HG03432 (cell line): ENCODE data around the gene PNPLA1.

Source experiments
- ATAC-seq: cut with Tn5 transposase; IDR thresholded peaks from one replicate; pipeline ENCODE4 v1.9.1; 2021; ENCODE audit warnings: mild to moderate bottlenecking, moderate library complexity; ENCODE audit not compliant: unreplicated experiment

Gene PNPLA1

DNA sequence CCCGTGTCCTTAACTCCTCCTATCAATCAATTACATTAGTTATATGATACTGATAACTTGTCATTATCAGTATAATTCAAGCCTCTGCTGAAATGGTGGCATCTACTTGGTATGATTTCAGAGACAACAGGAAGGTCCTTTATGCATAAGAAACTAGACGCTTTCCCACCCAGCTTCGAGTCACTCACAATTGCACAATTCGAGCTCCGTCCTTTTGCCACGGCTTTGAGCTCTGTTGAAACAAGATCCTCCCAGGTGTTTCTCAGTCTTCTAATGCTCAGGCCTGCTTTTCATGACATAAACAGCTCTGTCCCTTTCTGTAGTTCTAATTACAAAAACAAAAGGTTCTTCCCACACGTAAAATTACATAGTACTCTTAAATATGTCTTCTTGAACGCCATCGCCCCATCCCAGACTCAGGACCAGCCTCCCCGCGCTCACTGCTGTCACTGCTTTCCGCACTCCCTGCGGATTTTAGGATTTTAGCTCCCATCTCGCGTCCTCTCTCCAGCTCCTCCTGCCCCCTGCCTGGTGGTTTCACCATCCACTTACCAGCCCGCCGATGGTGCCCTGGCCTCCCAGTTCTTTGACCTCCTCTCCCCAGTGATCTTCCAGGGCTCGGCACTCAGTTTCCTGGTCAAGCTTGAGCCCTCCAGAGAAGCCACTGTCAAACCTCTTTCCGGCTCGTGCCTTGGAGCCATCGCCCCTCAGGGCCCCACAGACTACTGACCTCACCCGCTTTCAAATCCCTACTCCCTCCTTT, 23.2 kb upstream of the PNPLA1 start:
- no peak for ATAC-seq

- no peak for ATAC-seq
Measured at GRCh38 chr6:36247693-36248092, 22.2 kb upstream of the PNPLA1 start.

DNA sequence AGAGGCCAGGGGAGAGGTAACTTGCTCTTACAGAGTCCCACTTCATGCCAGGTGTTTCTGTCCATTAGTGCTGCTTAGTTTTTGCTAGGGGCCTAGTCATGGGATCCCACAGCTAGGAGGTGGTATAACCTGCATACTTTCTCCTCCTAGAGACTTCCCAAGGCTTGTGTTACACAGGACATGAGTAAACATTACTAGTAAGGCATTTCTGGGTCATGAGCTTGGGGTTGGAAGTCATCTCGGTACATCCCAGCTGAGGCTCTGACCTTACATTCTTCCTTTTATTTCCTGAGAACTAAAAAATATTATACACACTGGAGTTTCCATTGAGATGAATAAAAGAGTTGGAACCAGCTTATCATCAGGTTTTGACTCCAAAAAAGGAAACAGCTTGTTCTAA, 20.9 kb upstream of the PNPLA1 start:
- no peak for ATAC-seq

DNA sequence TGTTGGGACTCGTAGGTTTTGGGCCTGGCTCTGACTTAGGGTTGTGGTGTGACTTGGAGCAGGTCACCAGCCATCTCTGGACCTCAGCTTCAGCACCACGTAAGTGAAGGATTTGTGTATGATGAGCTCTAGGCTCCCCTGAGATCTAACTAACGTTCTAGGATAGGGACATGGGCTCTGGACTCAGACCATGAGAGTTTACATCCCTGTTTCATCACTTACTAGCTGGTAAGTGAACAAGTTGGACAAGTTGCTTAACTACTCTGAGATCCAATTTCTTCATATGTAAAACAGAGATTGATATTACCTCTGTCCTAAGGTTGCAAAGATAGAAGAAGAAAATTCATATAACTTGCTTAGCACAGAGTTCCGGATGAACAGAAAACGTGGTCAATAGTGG, 20.3 kb upstream of the PNPLA1 start:
- no peak for ATAC-seq

- no peak for ATAC-seq
Measured at GRCh38 chr6:36252005-36252404, 17.9 kb upstream of the PNPLA1 start.

GRCh38 chr6:36263390-36264000, 6.4 kb upstream of the PNPLA1 start:
- no peak for ATAC-seq

- ATAC-seq, result no peak
Measured at GRCh38 chr6:36265744-36266143, 4.1 kb upstream of the PNPLA1 start.

DNA sequence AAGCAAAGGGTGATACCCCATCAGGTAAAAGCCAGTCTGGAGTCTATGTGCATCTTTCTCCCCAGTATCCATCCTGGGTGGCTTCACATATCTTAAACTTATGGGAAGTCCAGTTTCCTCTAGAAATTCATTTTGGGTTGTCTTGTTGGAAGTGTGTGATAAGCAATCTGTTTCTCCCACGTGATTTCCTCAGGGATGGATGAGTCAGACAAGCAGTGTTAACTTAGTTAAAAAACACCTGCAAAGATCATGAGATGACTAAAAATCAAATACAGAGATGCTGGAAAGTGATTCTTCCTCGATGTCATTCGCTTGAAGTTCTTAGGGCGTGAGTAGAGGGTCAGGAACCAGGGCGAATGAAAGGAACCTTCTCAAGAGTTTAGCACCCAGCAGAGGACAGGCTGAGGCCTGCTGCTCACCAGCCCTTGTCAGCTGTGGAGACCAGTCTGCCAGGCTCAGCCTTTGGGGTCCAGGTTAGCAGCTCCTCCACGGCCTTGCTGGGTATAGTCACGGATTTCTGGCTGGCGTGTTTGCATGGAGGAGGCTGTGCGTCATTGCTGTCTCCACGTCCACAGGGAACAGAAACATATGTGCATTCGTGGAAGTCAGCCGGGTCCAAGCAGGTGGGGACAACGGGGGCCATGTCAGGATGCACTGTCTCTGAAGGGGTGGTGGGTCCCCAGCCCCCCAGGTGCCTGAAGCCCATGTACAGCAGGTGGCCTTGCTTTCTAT, 2.8 kb upstream of the PNPLA1 start:
- ATAC-seq, result no peak

DNA sequence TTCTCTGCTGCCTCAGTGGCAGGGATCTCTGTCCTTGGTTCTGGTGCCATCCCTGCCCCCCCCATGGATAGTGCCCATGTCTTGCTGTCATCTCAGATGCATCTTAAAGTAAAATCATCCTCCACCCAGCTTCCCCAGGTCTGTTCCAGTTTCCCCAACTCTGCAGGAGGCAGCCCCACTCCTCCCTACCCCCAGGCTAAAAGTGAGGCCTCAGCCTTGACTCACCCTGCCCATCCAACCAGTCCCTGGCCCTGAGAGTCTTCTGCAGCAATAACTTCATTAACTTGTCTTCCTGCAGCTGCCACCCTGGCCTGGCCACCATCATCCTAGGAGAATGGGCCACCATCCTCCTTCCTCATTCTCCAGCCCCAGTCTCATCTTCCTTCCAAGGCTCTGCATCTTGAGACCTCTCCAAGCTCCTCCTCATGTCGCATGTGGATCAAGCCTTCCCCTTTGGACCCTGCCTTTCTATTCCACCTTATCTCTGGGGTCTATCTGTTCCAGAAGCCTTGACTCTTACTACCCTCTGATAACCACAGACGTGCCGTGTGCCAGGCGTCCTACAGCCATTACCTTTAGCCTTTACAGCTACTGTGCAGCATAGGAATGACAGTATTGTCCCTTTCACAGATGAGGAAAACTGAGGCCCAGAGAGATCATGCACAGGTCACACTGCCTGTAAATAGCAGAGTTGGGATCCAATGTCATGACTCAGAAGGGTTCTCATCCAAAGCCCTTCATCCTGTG, 2.0 kb upstream of the PNPLA1 start:
- ATAC-seq, result no peak

- no peak for ATAC-seq
Measured at GRCh38 chr6:36268478-36269275, 1.2 kb upstream of the PNPLA1 start.

GRCh38 chr6:36272234-36272633, 2.4 kb downstream of the PNPLA1 start:
- ATAC-seq, result no peak

DNA sequence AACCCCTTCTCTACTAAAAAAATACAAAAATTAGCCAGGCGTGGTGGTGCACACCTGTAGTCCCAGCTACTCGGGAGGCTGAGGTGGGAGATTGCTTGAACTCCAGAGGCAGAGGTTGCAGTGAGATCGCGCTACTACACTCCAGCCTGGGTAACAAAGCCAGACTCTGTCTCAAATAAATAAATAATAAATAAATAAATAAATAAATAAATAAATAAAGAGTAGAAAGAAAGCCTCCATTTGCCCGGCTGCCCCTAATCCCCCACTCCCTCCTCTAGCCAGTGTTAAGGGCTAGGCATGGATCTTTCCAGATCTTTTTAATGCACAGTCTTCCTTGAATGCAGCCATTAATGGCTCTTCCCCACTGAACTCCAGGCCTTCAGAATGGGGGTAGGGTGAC, 3.2 kb downstream of the PNPLA1 start:
- ATAC-seq, result no peak

DNA sequence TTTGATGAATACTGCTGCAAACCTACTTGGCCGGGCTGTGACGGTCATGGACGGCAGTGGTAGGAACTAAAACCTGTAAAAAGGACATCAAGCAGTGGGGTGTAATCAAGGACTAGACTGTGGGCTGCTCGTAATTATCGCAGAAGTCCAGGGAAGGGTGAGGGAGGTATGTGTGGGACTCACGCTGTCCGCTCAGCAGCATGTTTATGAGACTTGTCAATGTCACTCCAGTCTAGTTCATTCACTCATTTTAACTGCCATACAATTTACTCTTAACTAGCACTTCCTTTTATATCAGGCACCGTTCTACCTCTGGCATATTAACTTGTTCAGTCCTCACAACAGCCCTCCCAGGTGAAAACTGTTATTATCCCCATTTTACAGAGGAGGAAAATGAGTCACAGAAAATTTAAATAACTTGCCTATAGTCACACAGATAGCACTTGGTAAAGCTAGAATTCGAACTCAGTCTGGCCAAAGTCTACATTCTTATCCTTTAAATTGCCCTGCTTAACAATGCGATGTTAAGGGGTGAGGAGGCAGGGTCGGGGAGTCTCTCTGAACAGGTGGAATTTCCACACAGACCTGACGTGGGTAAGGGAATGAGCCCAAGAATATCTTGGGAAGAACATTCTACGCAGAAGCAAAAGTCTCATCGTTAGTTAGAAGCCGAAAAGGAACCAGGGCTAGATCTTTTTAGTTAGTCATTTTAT, 4.1 kb downstream of the PNPLA1 start:
- ATAC-seq, result no peak

DNA sequence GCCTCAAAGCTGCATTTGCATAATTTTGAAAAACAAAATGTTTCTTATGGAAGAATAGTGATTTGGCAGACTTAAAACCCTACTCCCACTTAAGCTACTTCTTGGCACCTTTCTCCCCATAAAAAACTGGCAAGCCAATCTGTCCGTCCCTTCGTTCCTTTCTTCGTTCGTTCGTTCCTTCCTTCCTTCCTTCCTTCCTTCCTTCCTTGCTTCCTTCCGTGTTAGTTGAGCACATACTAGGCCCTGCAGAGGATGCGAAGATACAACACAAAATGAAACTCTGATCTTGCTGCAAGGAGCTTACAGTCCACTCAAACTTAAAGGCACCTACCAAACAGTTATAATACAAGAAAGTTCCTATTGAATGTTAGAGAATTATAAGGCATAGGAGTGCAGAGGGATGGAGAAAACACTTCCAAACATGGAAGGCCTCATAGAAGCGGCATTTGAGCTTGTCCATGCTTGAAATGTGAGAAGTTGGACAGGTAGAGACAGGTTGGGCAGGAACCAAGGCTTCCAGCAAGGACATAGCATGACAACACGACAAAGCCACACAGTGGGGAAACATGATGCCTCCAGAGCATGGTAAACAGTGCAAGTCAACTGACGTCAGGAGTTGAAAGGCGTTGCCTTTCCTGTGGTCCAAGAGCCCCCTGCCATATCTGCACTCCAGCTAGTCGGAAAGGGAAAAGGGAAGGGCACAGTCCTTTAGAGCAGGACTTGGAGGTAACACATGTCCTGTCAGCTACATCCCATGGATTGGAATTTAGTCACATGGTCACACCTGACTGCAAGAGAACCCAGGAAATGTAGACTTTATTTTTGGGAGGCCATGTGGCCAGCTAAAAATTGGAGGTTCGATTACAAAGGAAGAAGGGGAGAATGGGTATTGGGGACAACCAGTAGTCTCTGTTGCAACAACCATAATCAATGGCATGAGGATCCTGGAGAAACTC, 7.0 kb downstream of the PNPLA1 start:
- ATAC-seq, result no peak

- no peak for ATAC-seq
Measured at GRCh38 chr6:36277946-36278470, 8.1 kb downstream of the PNPLA1 start.

DNA sequence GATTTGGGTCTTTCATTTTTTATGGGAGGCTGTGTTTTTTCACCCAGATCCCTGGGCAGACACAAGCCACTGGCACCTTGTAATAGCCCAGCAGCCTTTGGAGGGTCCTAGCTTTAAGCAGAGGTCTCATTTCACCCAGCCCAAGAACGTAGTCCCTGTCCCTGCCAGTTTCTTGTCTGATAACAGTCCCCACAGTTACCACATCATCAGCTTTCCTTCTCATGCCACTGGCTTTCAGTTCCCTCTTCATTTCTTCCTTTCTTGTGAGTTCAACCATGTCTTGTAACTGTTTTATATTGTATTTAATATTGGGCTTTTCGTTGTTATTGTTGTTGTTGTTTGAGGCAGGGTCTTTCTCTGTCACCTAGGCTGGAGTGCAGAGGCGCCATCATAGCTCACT, 10.6 kb downstream of the PNPLA1 start:
- no peak for ATAC-seq

DNA sequence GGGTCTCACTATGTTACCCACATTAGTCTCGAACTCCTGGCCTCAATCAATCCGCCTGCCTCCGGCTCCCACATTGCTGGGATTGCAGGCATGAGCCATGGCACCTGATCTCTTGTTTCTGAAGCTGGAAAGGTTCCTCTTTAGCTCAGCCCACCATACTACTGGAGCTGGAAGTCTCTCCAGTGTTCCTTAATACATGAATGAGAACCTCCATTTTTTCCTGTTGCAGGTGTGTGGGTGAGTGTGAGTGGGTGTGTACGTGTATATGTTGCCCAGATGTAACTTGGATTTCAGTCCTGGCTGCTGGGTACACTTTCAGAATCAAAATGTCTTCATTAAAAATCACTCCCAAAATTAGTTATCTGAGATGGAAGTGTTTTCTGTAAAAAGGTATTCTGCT, 11.1 kb downstream of the PNPLA1 start:
- no peak for ATAC-seq

GRCh38 chr6:36283608-36284007, 13.7 kb downstream of the PNPLA1 start:
- no peak for ATAC-seq

DNA sequence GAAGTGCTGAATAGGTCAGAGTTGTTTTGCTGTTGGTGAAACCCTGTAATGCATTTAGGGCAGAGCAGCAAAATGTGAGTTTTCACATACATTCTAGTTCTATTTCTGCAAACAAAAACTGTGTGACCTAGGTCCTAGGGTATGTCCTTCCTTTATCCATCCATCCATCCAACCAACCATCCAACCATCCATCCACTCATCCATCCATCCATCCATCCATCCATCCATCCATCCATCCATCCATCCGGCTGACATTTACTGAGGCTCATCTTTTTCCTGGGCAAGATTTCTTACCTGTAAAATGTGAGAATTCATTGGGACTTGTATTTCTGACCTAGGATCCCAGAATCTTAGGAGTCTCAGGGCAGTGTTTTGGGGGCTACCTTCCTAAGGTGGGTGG, 14.5 kb downstream of the PNPLA1 start:
- ATAC-seq, result no peak
